Measurements from ENCODE around the gene OR4C45.
"Not testable (repeated sequence)": the region's sequence is repeated elsewhere in the genome, so short reads cannot be mapped to it uniquely, and the experiment has no call there.

OR4C45 gene

GRCh38 chr11:50032574-50032973, at the start of gene OR4C45:
Gene OR4C45, plus strand, starts transcription at chr11:50032874.
- no peak for DNase-seq

- DNase-seq: peak; percentile 55
These were observed 37.1 kb upstream of the OR4C45 start for GRCh38 chr11:49995565-49995964.

GRCh38 chr11:50030193-50030592, 2.5 kb upstream of the OR4C45 start:
- DNase-seq: no peak

GRCh38 chr11:50036239-50036638, 3.6 kb downstream of the OR4C45 start:
- DNase-seq: not testable (repeated sequence)

GRCh38 chr11:50037251-50037650, 4.6 kb downstream of the OR4C45 start:
- no peak for DNase-seq

GRCh38 chr11:50044647-50045046, 12.0 kb downstream of the OR4C45 start:
- DNase-seq: no peak

- not testable (repeated sequence) for DNase-seq
These were observed 30.4 kb downstream of the OR4C45 start for GRCh38 chr11:50063056-50063455.

- DNase-seq: no peak
These were observed 37.7 kb downstream of the OR4C45 start for GRCh38 chr11:50070389-50070788.

GRCh38 chr11:50071584-50072225, 39.0 kb downstream of the OR4C45 start:
- no peak for DNase-seq

GRCh38 chr11:50072226-50073112, 39.8 kb downstream of the OR4C45 start:
- no peak for DNase-seq

GRCh38 chr11:50073113-50074105, 40.7 kb downstream of the OR4C45 start:
- DNase-seq: no peak

- DNase-seq: no peak
These were observed 41.5 kb downstream of the OR4C45 start for GRCh38 chr11:50074161-50074560.

GRCh38 chr11:50075856-50076255, 43.2 kb downstream of the OR4C45 start:
- no peak for DNase-seq

- no peak for DNase-seq
These were observed 44.9 kb downstream of the OR4C45 start for GRCh38 chr11:50077526-50077925.

- no peak for DNase-seq
These were observed 45.3 kb downstream of the OR4C45 start for GRCh38 chr11:50078001-50078400.

GRCh38 chr11:50078946-50079345, 46.3 kb downstream of the OR4C45 start:
- DNase-seq: not testable (repeated sequence)

GRCh38 chr11:50080256-50080655, 47.6 kb downstream of the OR4C45 start:
- no peak for DNase-seq
